HepG2 (cell line): Measurements from ENCODE around the gene EGFL8. TPM values are rescaled to one million over a fixed set of nuclear protein-coding genes. Genes with fewer than 3 reads are reported as not detected.

ENCODE experiments used
- ATAC-seq: fragments of 200-7000 bp; cut with Tn5 transposase; 3 replicates; pipeline ENCODE4 v1.9.1; 2020; ENCODE audit warnings: mild to moderate bottlenecking, moderate library complexity
- BruUV-seq: library from RNA; stranded (reverse); fragments of 400-500 nt; replicated peaks from 2 replicates; lab custom pipeline; 2021; lab: Mats Ljungman, UMichigan
- CTCF ChIA-PET: fragments of 300-600 bp; formaldehyde crosslinking; extraction: SDS; loops from one replicate; lab custom pipeline; 2021; ENCODE audit warnings: low total read pairs, inconsistent platforms, low intra/inter-chr PET ratio; lab: Yijun Ruan, JAX
- POLR2A ChIA-PET: fragments of 350-600 bp; sonication (Branson Sonifier 250); formaldehyde crosslinking; loops from one replicate; lab custom pipeline; 2020; ENCODE audit warnings: antibody characterized with exemption, inconsistent platforms; lab: Yijun Ruan, JAX
- DNase-seq: peaks from one replicate; pipeline ENCODE4 v3.0.0-alpha.2; 2015; ENCODE audit warnings: low spot score
- FAIRE-seq: peaks from 3 replicates; lab custom pipeline; 2011; peaks lifted over from hg19 to GRCh38; lab: Jason Lieb, UNC
- H2AFZ ChIP-seq: one replicate; pipeline ENCODE4 v1.6.1; 2011; ENCODE audit warnings: low read length, inconsistent platforms
- H3K27ac ChIP-seq: fragments of 300-600 bp; 3 replicates; pipeline ENCODE4 v1.8.0; 2011; ENCODE audit warnings: mixed run types, mild to moderate bottlenecking, mixed read lengths, low read length, inconsistent platforms; ENCODE audit not compliant: insufficient read depth; ENCODE audit errors: extremely low read length
- H3K27me3 ChIP-seq, 2 experiments: fragments of 200-600 bp in 1 of 2; 2 replicates in 1 of 2; 3 replicates in 1 of 2; pipeline versions ENCODE4 v1.6.0 to v1.8.0; 2011; ENCODE audit warnings: low read length in 2 of 2, mild to moderate bottlenecking in 2 of 2, moderate library complexity in 2 of 2, inconsistent platforms in 1 of 2; ENCODE audit not compliant: insufficient read depth in 2 of 2, control insufficient read depth in 1 of 2
- H3K36me3 ChIP-seq, 2 experiments: fragments of 200-600 bp in 1 of 2; replicated peaks in 1 of 2; 2 replicates in 1 of 2; 3 replicates in 1 of 2; pipeline versions ENCODE4 v1.5.1 to v1.8.0; 2011; ENCODE audit warnings: low read length in 2 of 2, inconsistent platforms in 1 of 2; ENCODE audit not compliant: insufficient read depth in 2 of 2, control insufficient read depth in 1 of 2
- H3K4me1 ChIP-seq: 2 replicates; pipeline ENCODE4 v1.5.1; 2012; ENCODE audit warnings: low read length, inconsistent platforms; ENCODE audit not compliant: insufficient read depth
- H3K4me2 ChIP-seq: 2 replicates; pipeline ENCODE4 v1.6.0; 2011; ENCODE audit warnings: low read depth, low read length, inconsistent platforms
- H3K4me3 ChIP-seq, 3 experiments: fragments of 200-600 bp in 1 of 3; sonication (generic), shearing (Covaris generic) in 1 of 3; replicated peaks in 1 of 3; 2 replicates each; pipeline ENCODE4 v1.5.1; 2011 to 2016; ENCODE audit warnings: low read length in 3 of 3, inconsistent platforms in 2 of 3, low read depth in 2 of 3, mild to moderate bottlenecking in 2 of 3, control low read depth in 1 of 3, mixed read lengths in 1 of 3; ENCODE audit not compliant: insufficient read depth in 1 of 3
- H3K79me2 ChIP-seq: one replicate; pipeline ENCODE4 v1.6.1; 2011; ENCODE audit warnings: low read length, inconsistent platforms; ENCODE audit not compliant: insufficient read depth
- H3K9ac ChIP-seq: 2 replicates; pipeline ENCODE4 v1.6.0; 2011; ENCODE audit warnings: mild to moderate bottlenecking, low read depth, low read length, inconsistent platforms; ENCODE audit not compliant: insufficient read depth
- H3K9me3 ChIP-seq: 2 replicates; pipeline ENCODE4 v1.5.1; 2012; ENCODE audit warnings: mild to moderate bottlenecking, low read length
- H4K20me1 ChIP-seq: 2 replicates; pipeline ENCODE4 v1.6.0; 2011; ENCODE audit warnings: inconsistent platforms, mild to moderate bottlenecking, low read length, moderate library complexity; ENCODE audit not compliant: insufficient read depth
- CREM ChIP-seq, 2 experiments: sonication (generic) in 1 of 2; formaldehyde crosslinking in 1 of 2; IDR thresholded peaks; 2 replicates each; pipeline versions ENCODE4 v1.4.0 to v1.6.1; 2016 to 2020; ENCODE audit warnings: antibody characterized with exemption in 1 of 2, mild to moderate bottlenecking in 1 of 2, missing genetic modification reagents in 1 of 2
- FIP1L1 ChIP-seq: fragments of 200-400 bp; formaldehyde crosslinking; IDR thresholded peaks from 2 replicates; pipeline ENCODE4 v1.6.1; 2018; ENCODE audit warnings: low read depth, mild to moderate bottlenecking, low read length, moderate library complexity, borderline replicate concordance; ENCODE audit not compliant: insufficient read depth
- MAZ ChIP-seq, 2 experiments: sonication (generic) in 1 of 2; formaldehyde crosslinking in 1 of 2; IDR thresholded peaks; 2 replicates each; pipeline versions ENCODE4 v1.5.0 to v1.6.1; 2012 to 2020; ENCODE audit warnings: low read depth in 2 of 2, mild to moderate bottlenecking in 2 of 2, borderline replicate concordance in 1 of 2, improper control_type of control experiment in 1 of 2, low read length in 1 of 2, missing genetic modification reagents in 1 of 2, moderate library complexity in 1 of 2
- PCBP2 ChIP-seq: fragments of 200-400 bp; formaldehyde crosslinking; optimal IDR thresholded peaks from 2 replicates; pipeline ENCODE3; 2018; ENCODE audit warnings: low read length, low read depth; ENCODE audit not compliant: poor library complexity, severe bottlenecking
- RBFOX2 ChIP-seq: fragments of 200-400 bp; formaldehyde crosslinking; IDR thresholded peaks from 2 replicates; pipeline ENCODE4 v1.6.1; 2017; ENCODE audit warnings: low read depth, mild to moderate bottlenecking, low read length
- SRY ChIP-seq: sonication (generic); formaldehyde crosslinking; IDR thresholded peaks from 2 replicates; pipeline ENCODE4 v1.8.0; 2022; ENCODE audit warnings: mild to moderate bottlenecking, missing genetic modification reagents
- TEAD2 ChIP-seq: sonication (generic); formaldehyde crosslinking; IDR thresholded peaks from 2 replicates; pipeline ENCODE4 v1.9.0; 2021; ENCODE audit warnings: missing genetic modification reagents
- TMF1 ChIP-seq: sonication (generic); formaldehyde crosslinking; IDR thresholded peaks from 2 replicates; pipeline ENCODE4 v1.8.1; 2022; ENCODE audit warnings: low read depth, missing genetic modification reagents
- ZBTB7A ChIP-seq: sonication (generic); formaldehyde crosslinking; IDR thresholded peaks from 2 replicates; pipeline ENCODE4 v1.8.0; 2022; ENCODE audit warnings: mild to moderate bottlenecking, missing genetic modification reagents
- WGBS: methylation state at CpG from one replicate; pipeline ENCODE4 v1.1.6; 2017; ENCODE audit warnings: low lambda C conversion rate; 5-methylcytosine and 5-hydroxymethylcytosine counted together
- in situ Hi-C: cut with HindIII; loops from 2 replicates; pipeline ENCODE4 v1.10.0; 2017; ENCODE audit warnings: low pct_unique_long_range_greater_than_20kb; ENCODE audit not compliant: extremely low pct_ligation_motif_present
- intact Hi-C: fragments of 100-400 bp; cut with micrococcal nuclease; formaldehyde crosslinking; loops from one replicate; pipeline ENCODE4 v1.10.0; 2022; ENCODE audit not compliant: unreplicated experiment
- polyA plus RNA-seq, 8 experiments: library from polyadenylated mRNA; depleted of rRNA in 3 of 8; stranded (reverse) in 7 of 8; unstranded in 1 of 8; fragments of >200 nt; fragmentation: Illumina TruSeq in 4 of 8; extraction: Trizol in 4 of 8; gene quantifications; 2 replicates each; pipeline versions ENCODE4 v1.2.1 to v1.2.3, GENCODE V29; 2011 to 2016; ENCODE audit warnings: low read depth in 4 of 8, missing spikeins in 1 of 8, mixed read lengths in 1 of 8; ENCODE audit not compliant: insufficient read depth in 1 of 8
- total RNA-seq, 5 experiments: library from RNA; depleted of rRNA; stranded (reverse); fragments of >200 nt; fragmentation: Illumina TruSeq; extraction: Trizol; gene quantifications; 2 replicates each; pipeline ENCODE4 v1.2.3, GENCODE V29; 2016; ENCODE audit warnings: low read depth in 1 of 5
- TF ChIP-seq, protein P1 (sequence below): sonication (generic); formaldehyde crosslinking; IDR thresholded peaks from 2 replicates; pipeline ENCODE4 v1.8.1; 2023; ENCODE audit warnings: mild to moderate bottlenecking, moderate library complexity, missing genetic modification reagents
- TF ChIP-seq, protein P2 (sequence below), 2 experiments: sonication (generic) in 1 of 2; formaldehyde crosslinking in 1 of 2; IDR thresholded peaks; 2 replicates each; pipeline versions ENCODE4 v1.4.0 to v1.6.1; 2018 to 2020; ENCODE audit warnings: missing genetic modification reagents in 2 of 2, borderline replicate concordance in 1 of 2, low read depth in 1 of 2, mild to moderate bottlenecking in 1 of 2, missing biosample characterization in 1 of 2

EGFL8 gene
- total and polyA plus RNA-seq, 2 of the 13 experiments (the other 11 are each of a cell fraction or from before 2014, with no cell fraction given), result 10.0 to 11.5 TPM

DNA sequence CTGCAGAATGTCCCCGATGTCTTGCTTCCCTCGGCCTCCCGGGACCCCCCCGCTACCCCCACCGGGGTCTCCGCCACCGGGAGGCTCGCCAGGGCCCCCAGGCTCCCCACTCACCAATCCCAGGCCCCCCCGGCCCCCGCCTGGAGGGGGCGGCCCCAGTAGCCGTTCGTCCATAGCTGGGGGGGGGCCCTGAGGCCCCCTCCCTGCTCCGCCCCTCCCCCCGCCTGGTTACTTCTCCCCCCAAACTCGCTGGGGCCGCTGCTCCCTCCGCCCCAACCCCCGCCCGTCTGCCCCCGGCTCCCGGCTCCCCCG lies 25.3 kb downstream of the EGFL8 start:
- in situ Hi-C loops (loop anchor here (5.0 kb wide), 1 partner anchor 783 kb away; no protein-coding TSS in a partner anchor), intact Hi-C loops (loop anchor here (1.0 kb wide), 1 partner anchor 11 kb away; the partner anchor contains the start of gene RNF5)
- ChIA-PET CTCF (no interaction called here), POLR2A (interaction anchor here (1.0 to 7.1 kb wide), 6 partner anchors 11 to 782 kb away, joined by 4 to 127 read pairs (median 10); partner anchors contain the start of genes AGPAT1, ATF6B, FKBPL and HSPA1B)
- Histone ChIP-seq H3K4me3 (peak overlapping the region; percentile 74 to 93 (median 79)), H3K79me2 (peaks cover 15% of the 10 kb centered on the region), H3K27me3 (no peaks in the 10 kb centered on the region; a peak in 1 of 5 replicates), H3K9me3 (no peaks in the 10 kb centered on the region), H4K20me1 (no peaks in the 10 kb centered on the region), H3K4me1 (peaks cover 41% of the 10 kb centered on the region), H3K9ac (peak overlapping the region; percentile 90), H2AFZ (no peak overlapping the region), H3K27ac (peak overlapping the region; percentile 80), H3K36me3 (peaks cover 7 to 19% of the 10 kb centered on the region in 2 experiments), H3K4me2 (peak overlapping the region; percentile 95)
- under 1% methylated on average over 18 of the region's 23 CpGs for WGBS
- FAIRE-seq, result no peak
- TF ChIP-seq MAZ (IDR thresholded peaks at IDR 0.05; ENCODE audit: borderline replicate concordance, low read depth, low read length) (no peak), MAZ (CRISPR knock-in tag; IDR thresholded peaks at IDR 0.05; ENCODE audit: low read depth) (no peak), RBFOX2 (peak; percentile 41)
- no peak for ATAC-seq
- BruUV-seq, result no TSS peak
- no peak for DNase-seq

DNA sequence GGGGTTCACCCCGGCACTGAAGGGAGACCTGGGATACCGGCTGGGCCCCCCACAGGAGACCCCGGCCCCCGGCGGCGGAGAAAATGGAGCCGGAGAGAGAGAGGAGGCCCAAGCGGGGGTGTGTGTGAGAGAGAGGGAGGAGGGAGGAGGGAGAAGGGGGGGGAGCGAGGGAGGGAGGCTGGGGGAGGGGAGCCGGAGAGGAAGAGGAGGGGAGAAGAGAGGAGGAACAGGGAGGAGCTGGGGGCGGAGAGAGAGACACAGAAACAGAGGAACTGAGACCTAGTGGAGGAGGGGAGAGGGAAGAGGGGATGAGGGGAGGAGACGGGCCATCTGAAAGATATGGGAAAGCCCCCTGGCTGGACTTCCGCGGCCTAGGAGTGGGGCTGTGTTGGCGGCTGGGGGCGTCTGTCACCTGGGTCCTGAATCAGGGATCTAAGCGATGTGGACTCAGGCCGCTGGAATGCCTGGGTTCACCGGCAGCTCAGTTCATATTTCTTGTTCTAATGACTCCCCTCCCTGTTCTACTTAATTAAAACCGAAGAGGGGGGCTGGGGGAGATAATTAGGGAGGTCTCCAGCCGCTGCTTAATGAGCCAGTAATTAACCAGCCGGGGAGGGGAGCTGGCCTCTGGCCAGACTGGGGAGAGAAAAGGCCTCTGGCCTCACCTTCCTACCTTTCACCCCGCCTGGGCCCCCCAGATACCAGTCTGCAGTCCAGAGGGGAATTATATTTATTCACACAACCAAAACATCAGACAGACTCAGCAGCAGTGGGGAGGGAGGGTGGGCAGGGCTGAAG lies 25.9 kb downstream of the EGFL8 start, which contains the start of gene PBX2:
PBX2 (minus strand) TSS at position 149 of the 798 bp plus-strand sequence. CDS start 287 bp downstream, outside the sequence.
- peak; percentile 76 for ATAC-seq
- peak within 1 kb of the TSS; percentile 95 for H3K4me2 ChIP-seq
- POLR2A ChIA-PET, result interaction anchor here (0.6 to 7.1 kb wide), 11 partner anchors 8 to 781 kb away, joined by 3 to 127 read pairs (median 4); partner anchors contain the start of genes AGPAT1, ATF6B, CFB and FKBPL
- peaks cover 15% of the 10 kb centered on the region for H3K79me2 ChIP-seq
- H2AFZ ChIP-seq, result no peak within 1 kb of the TSS
- CTCF ChIA-PET, result no interaction called here
- TSS peak; percentile 88 for BruUV-seq
- H3K27ac ChIP-seq, result peak within 1 kb of the TSS; percentile 80
- DNase-seq, result peak; percentile 87
- no peaks in the 10 kb centered on the region for H3K9me3 ChIP-seq
- WGBS, result 2% methylated on average over 23 of the region's 23 CpGs
- H3K9ac ChIP-seq, result peak within 1 kb of the TSS; percentile 90
- intact Hi-C loops, result loop anchor here (1.0 kb wide), 1 partner anchor 12 kb away; the partner anchor contains the start of gene RNF5
- peak within 1 kb of the TSS; percentile 74 to 93 (median 79) for H3K4me3 ChIP-seq
- peaks cover 7 to 19% of the 10 kb centered on the region in 2 experiments for H3K36me3 ChIP-seq
- peaks cover 46% of the 10 kb centered on the region for H3K4me1 ChIP-seq
- H3K27me3 ChIP-seq, result no peaks in the 10 kb centered on the region; a peak in 1 of 5 replicates
- H4K20me1 ChIP-seq, result no peaks in the 10 kb centered on the region
- FAIRE-seq, result peak; percentile 74
- in situ Hi-C loops, result loop anchor here (5.0 kb wide), 1 partner anchor 782 kb away; no protein-coding TSS in a partner anchor
- TF ChIP-seq, protein P1, sequence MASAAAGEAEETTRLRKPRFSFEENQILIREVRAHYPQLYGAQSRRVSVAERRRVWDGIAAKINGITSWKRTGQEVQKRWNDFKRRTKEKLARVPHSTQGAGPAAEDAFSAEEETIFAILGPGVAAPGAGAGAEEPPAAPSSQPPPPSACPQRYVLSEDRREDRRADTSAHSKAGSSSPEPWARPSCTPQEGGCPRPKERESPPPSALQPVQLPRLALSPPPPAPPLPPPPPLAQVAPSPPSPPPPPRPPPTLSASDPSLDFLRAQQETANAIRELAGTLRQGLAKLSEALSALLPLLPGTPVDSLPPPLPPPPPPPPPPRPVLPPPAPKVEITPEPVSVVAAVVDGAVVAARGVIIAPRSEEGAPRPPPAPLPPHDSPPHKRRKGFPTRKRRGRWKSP (CRISPR knock-in tag), result 0 out of 2 replicates have a peak, but pooled peaks have one; percentile 18
- TF ChIP-seq, protein P2, sequence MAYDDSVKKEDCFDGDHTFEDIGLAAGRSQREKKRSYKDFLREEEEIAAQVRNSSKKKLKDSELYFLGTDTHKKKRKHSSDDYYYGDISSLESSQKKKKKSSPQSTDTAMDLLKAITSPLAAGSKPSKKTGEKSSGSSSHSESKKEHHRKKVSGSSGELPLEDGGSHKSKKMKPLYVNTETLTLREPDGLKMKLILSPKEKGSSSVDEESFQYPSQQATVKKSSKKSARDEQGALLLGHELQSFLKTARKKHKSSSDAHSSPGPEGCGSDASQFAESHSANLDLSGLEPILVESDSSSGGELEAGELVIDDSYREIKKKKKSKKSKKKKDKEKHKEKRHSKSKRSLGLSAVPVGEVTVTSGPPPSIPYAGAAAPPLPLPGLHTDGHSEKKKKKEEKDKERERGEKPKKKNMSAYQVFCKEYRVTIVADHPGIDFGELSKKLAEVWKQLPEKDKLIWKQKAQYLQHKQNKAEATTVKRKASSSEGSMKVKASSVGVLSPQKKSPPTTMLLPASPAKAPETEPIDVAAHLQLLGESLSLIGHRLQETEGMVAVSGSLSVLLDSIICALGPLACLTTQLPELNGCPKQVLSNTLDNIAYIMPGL (CRISPR knock-in tag; IDR thresholded peaks at IDR 0.05; ENCODE audit: borderline replicate concordance in 1 of 2, low read depth in 1 of 2), result peak; percentile 11 to 75; a peak in 2 of 4 replicates
- TF ChIP-seq PCBP2 (peak; percentile 81), TEAD2 (CRISPR knock-in tag) (no peak), ZBTB7A (CRISPR knock-in tag) (peak; percentile 84; the same call in 1 of the 2 replicates), CREM (IDR thresholded peaks at IDR 0.05) (peak; percentile 34; the same call in 1 of the 2 replicates), CREM (CRISPR knock-in tag; IDR thresholded peaks at IDR 0.05) (no peak), TMF1 (no peak), FIP1L1 (no peak), SRY (CRISPR knock-in tag) (no peak)
